Cardiac muscle cell (in vitro differentiated cells and primary cell): ENCODE measurements around the gene GMPR2. TPM values are rescaled to one million over a fixed set of nuclear protein-coding genes. Genes with fewer than 3 reads are reported as not detected.

Experiments used
- DNase-seq, 2 donors: peaks; one replicate each; pipeline versions ENCODE4 v3.0.0 to v3.0.0-alpha.2; 2010 to 2017; ENCODE audit warnings: low read depth in 1 of 2, low spot score in 1 of 2
- H3K27ac ChIP-seq: fragments of 200-600 bp; sonication (generic); 2 replicates; pipeline ENCODE4 v1.5.1; 2016
- H3K27me3 ChIP-seq: fragments of 200-600 bp; sonication (generic); 2 replicates; pipeline ENCODE4 v1.6.0; 2016; ENCODE audit warnings: control low read depth
- H3K36me3 ChIP-seq: fragments of 200-600 bp; sonication (generic); 2 replicates; pipeline ENCODE4 v1.5.1; 2016; ENCODE audit warnings: control low read depth
- H3K4me1 ChIP-seq: fragments of 200-600 bp; sonication (generic); 2 replicates; pipeline ENCODE4 v1.8.1; 2017; ENCODE audit warnings: low read depth, mild to moderate bottlenecking, mixed run types
- H3K4me3 ChIP-seq: fragments of 200-600 bp; sonication (generic); 2 replicates; pipeline ENCODE4 v1.5.1; 2016; ENCODE audit warnings: mild to moderate bottlenecking
- H3K9me3 ChIP-seq: fragments of 200-600 bp; sonication (generic); 2 replicates; pipeline ENCODE4 v1.5.1; 2017; ENCODE audit warnings: low read depth, mild to moderate bottlenecking, control low read depth
- CTCF ChIP-seq: IDR thresholded peaks from 2 replicates; pipeline ENCODE4 v1.5.1; 2012; ENCODE audit warnings: low read depth, mild to moderate bottlenecking, low read length
- polyA plus RNA-seq: library from polyadenylated mRNA; unstranded; fragments of >200 nt; fragmentation: Nextera tagmentation; extraction: Ambion mirVana; gene quantifications from 2 replicates; pipeline ENCODE4 v1.2.1, GENCODE V29; 2016
- total RNA-seq: library from RNA; depleted of rRNA; stranded (reverse); fragments of >200 nt; gene quantifications from 2 replicates; pipeline ENCODE4 v1.2.3, GENCODE V29; 2016

GMPR2 gene
- total and polyA plus RNA-seq, 2 experiments from 2014 or later: 57.6 to 59.5 TPM

- H3K4me1 ChIP-seq: no peaks in the 10 kb centered on the region
- no peak for DNase-seq
- H3K36me3 ChIP-seq: no peaks in the 10 kb centered on the region
- H3K27me3 ChIP-seq: no peaks in the 10 kb centered on the region
- H3K9me3 ChIP-seq: no peaks in the 10 kb centered on the region
- no peak overlapping the region for H3K4me3 ChIP-seq
- no peak for TF ChIP-seq CTCF
- no peak overlapping the region for H3K27ac ChIP-seq
Measured at GRCh38 chr14:24264298-24264697, 31.6 kb downstream of the GMPR2 start.

GRCh38 chr14:24266344-24267244 lies 33.9 kb downstream of the GMPR2 start:
- Histone ChIP-seq H3K4me3 (no peak overlapping the region), H3K4me1 (no peaks in the 10 kb centered on the region), H3K27me3 (no peaks in the 10 kb centered on the region), H3K9me3 (no peaks in the 10 kb centered on the region), H3K27ac (no peak overlapping the region), H3K36me3 (no peaks in the 10 kb centered on the region)
- no peak for TF ChIP-seq CTCF
- no peak for DNase-seq

GRCh38 chr14:24267516-24267915 lies 34.8 kb downstream of the GMPR2 start:
- H3K9me3 ChIP-seq: no peaks in the 10 kb centered on the region
- H3K4me3 ChIP-seq: no peak overlapping the region
- H3K4me1 ChIP-seq: no peaks in the 10 kb centered on the region
- no peak overlapping the region for H3K27ac ChIP-seq
- DNase-seq: no peak
- no peaks in the 10 kb centered on the region for H3K27me3 ChIP-seq
- no peaks in the 10 kb centered on the region for H3K36me3 ChIP-seq
- no peak for TF ChIP-seq CTCF

GRCh38 chr14:24268225-24268624 lies 35.5 kb downstream of the GMPR2 start:
- Histone ChIP-seq H3K9me3 (no peaks in the 10 kb centered on the region), H3K4me1 (no peaks in the 10 kb centered on the region), H3K27ac (no peak overlapping the region), H3K36me3 (no peaks in the 10 kb centered on the region), H3K27me3 (no peaks in the 10 kb centered on the region), H3K4me3 (no peak overlapping the region)
- no peak for DNase-seq
- no peak for TF ChIP-seq CTCF

- no peaks in the 10 kb centered on the region for H3K36me3 ChIP-seq
- no peaks in the 10 kb centered on the region for H3K9me3 ChIP-seq
- no peak overlapping the region for H3K27ac ChIP-seq
- TF ChIP-seq CTCF: no peak
- H3K4me1 ChIP-seq: no peaks in the 10 kb centered on the region
- no peak for DNase-seq
- no peaks in the 10 kb centered on the region for H3K27me3 ChIP-seq
- no peak overlapping the region for H3K4me3 ChIP-seq
Measured at GRCh38 chr14:24269368-24269767, 36.6 kb downstream of the GMPR2 start.
